Stomach (tissue), 9 donors: ENCODE data around the gene BCAP31. TPM values are rescaled to one million over a fixed set of nuclear protein-coding genes. Genes with fewer than 3 reads are reported as not detected.

Experiments
- DNase-seq, 2 donors: peaks; one replicate each; pipeline versions ENCODE4 v3.0.0 to v3.0.0-alpha.2; 2013 to 2019
- H3K27ac ChIP-seq, 5 donors: fragments of 200-600 bp in 4 of 5; sonication (generic) in 4 of 5; one replicate each; pipeline ENCODE4 v1.5.1; 2013 to 2019; ENCODE audit warnings: mild to moderate bottlenecking in 1 of 5, moderate library complexity in 1 of 5
- H3K27me3 ChIP-seq, 3 donors: fragments of 200-600 bp; sonication (generic); one replicate each; pipeline ENCODE4 v1.5.1; 2017 to 2019; ENCODE audit warnings: mixed run types in 1 of 3
- H3K36me3 ChIP-seq, 4 donors: fragments of 200-600 bp; sonication (generic); 1 replicate in 3 of 4; 2 replicates in 1 of 4; pipeline ENCODE4 v1.5.1; 2016 to 2019
- H3K4me1 ChIP-seq, 4 donors: fragments of 200-600 bp; sonication (generic); one replicate each; pipeline ENCODE4 v1.5.1; 2016 to 2019
- H3K4me3 ChIP-seq, 4 donors: fragments of 200-600 bp; sonication (generic) in 3 of 4; one replicate each; pipeline ENCODE4 v1.5.1; 2016 to 2019; ENCODE audit warnings: mild to moderate bottlenecking in 1 of 4
- H3K9me3 ChIP-seq, 4 donors: fragments of 200-600 bp; sonication (generic); one replicate each; pipeline ENCODE4 v1.5.1; 2016 to 2019
- EP300 ChIP-seq: sonication (generic); formaldehyde crosslinking; IDR thresholded peaks from one replicate; pipeline ENCODE4 v1.6.1; 2017; ENCODE audit warnings: antibody characterized with exemption
- POLR2A ChIP-seq, 4 donors: fragments of 450-650 bp; IDR thresholded peaks; one replicate each; pipeline ENCODE4 v1.6.1; 2016; ENCODE audit warnings: antibody characterized with exemption in 4 of 4, control low read depth in 2 of 4, mild to moderate bottlenecking in 1 of 4, moderate library complexity in 1 of 4
- POLR2AphosphoS5 ChIP-seq, 3 donors: sonication (generic); formaldehyde crosslinking; IDR thresholded peaks; one replicate each; pipeline ENCODE4 v1.6.1; 2016; ENCODE audit warnings: antibody characterized with exemption in 3 of 3
- WGBS, 5 donors: extraction: QIAGEN DNeasy Blood & Tissue Kit in 3 of 5; methylation state at CpG; one replicate each; pipeline versions ENCODE4 v1.1.5 to v1.1.7; 2013 to 2018; 5-methylcytosine and 5-hydroxymethylcytosine counted together
- intact Hi-C: fragments of 100-400 bp; cut with DNase I; formaldehyde crosslinking; loops from one replicate; pipeline ENCODE4 v1.15.1; 2023; ENCODE audit warnings: low total_unique reads
- polyA plus RNA-seq, 3 donors: library from polyadenylated mRNA; stranded (reverse); fragments of 200-250 nt; gene quantifications; one replicate each; pipeline ENCODE4 v1.2.3, GENCODE V29; 2013
- total RNA-seq, 5 donors: library from RNA; depleted of rRNA; stranded (reverse); fragments of >200 nt; gene quantifications; one replicate each; pipeline versions ENCODE4 v1.1.0 to v1.2.3, GENCODE V29; 2014 to 2016
- TF ChIP-seq, protein P1 (sequence below), 7 experiments: fragments of 450-650 bp in 4 of 7; fragments of 200-600 bp in 3 of 7; sonication (generic) in 3 of 7; IDR thresholded peaks; one replicate each; pipeline ENCODE4 v1.5.1; 2016 to 2019; ENCODE audit warnings: antibody characterized with exemption in 7 of 7, control low read depth in 2 of 7, mild to moderate bottlenecking in 1 of 7
- donor health status: healthy with polysubstance abuse.
- donor health status: Bipolar disorder and iron deficiency.
- donor health status: healthy.

Gene BCAP31
- total and polyA plus RNA-seq, 8 donors, result 0.58 to 156 (median 82.0) TPM

- peak overlapping the region; percentile 9 to 72 (median 31) for H3K4me3 ChIP-seq
- H3K27ac ChIP-seq, result peak overlapping the region; percentile 72 to 91 (median 88)
- no peak for TF ChIP-seq POLR2AphosphoS5 (IDR thresholded peaks at IDR 0.05)
- TF ChIP-seq EP300, result no peak
- TF ChIP-seq, protein P1, sequence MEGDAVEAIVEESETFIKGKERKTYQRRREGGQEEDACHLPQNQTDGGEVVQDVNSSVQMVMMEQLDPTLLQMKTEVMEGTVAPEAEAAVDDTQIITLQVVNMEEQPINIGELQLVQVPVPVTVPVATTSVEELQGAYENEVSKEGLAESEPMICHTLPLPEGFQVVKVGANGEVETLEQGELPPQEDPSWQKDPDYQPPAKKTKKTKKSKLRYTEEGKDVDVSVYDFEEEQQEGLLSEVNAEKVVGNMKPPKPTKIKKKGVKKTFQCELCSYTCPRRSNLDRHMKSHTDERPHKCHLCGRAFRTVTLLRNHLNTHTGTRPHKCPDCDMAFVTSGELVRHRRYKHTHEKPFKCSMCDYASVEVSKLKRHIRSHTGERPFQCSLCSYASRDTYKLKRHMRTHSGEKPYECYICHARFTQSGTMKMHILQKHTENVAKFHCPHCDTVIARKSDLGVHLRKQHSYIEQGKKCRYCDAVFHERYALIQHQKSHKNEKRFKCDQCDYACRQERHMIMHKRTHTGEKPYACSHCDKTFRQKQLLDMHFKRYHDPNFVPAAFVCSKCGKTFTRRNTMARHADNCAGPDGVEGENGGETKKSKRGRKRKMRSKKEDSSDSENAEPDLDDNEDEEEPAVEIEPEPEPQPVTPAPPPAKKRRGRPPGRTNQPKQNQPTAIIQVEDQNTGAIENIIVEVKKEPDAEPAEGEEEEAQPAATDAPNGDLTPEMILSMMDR (IDR thresholded peaks at IDR 0.05), result no peak
- no peak for TF ChIP-seq POLR2A (IDR thresholded peaks at IDR 0.05)
- no peaks in the 10 kb centered on the region for H3K27me3 ChIP-seq
- intact Hi-C loops, result no loop called here
- H3K4me1 ChIP-seq, result peaks cover 46 to 59% (median 54%) of the 10 kb centered on the region in 4 donors
- peaks cover 0 to 15% (median 6%) of the 10 kb centered on the region in 4 donors for H3K36me3 ChIP-seq
- 0 to 40% (median 14%) methylated on average over 2 to 34 of the region's 35 CpGs for WGBS, 5 donors
- DNase-seq, result peak; percentile 55 to 77
- peaks cover 0 to 25% (median 7%) of the 10 kb centered on the region in 4 donors for H3K9me3 ChIP-seq
Measured at GRCh38 chrX:153726286-153727122, 2.3 kb upstream of the BCAP31 start.

DNA sequence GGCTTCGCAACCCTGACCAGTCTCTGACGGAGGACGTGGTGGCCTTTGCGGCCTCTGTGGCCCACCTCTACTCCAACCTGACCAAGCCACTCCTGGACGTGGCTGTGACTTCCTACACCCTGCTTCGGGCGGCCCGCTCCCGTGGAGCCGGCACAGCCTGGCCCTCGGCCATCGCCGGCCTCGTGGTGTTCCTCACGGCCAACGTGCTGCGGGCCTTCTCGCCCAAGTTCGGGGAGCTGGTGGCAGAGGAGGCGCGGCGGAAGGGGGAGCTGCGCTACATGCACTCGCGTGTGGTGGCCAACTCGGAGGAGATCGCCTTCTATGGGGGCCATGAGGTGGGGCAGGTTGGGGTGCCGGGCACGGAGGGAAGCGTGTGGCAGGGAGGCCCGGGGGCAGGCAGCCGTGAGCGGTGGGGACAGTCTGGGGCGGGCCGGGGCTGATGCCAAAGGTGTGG lies 1.7 kb upstream of the BCAP31 start:
- Histone ChIP-seq H3K9me3 (peaks cover 0 to 21% (median 7%) of the 10 kb centered on the region in 4 donors), H3K27ac (peak overlapping the region; percentile 72 to 91 (median 88)), H3K36me3 (peaks cover 0 to 14% (median 6%) of the 10 kb centered on the region in 4 donors), H3K4me3 (peak overlapping the region; percentile 9 to 72 (median 31)), H3K27me3 (peaks cover 0 to under 1% (median 0%) of the 10 kb centered on the region in 3 donors), H3K4me1 (peaks cover 46 to 59% (median 54%) of the 10 kb centered on the region in 4 donors)
- TF ChIP-seq EP300 (no peak), POLR2A (IDR thresholded peaks at IDR 0.05) (no peak)
- WGBS, 5 donors, result 45 to 88% (median 77%) methylated on average over 8 to 35 of the region's 35 CpGs
- intact Hi-C loops, result no loop called here
- no peak for DNase-seq

GRCh38 chrX:153725039-153725831 lies 1.0 kb upstream of the BCAP31 start:
- intact Hi-C loops, result no loop called here
- Histone ChIP-seq H3K27ac (peak overlapping the region; percentile 80 to 91 (median 88)), H3K27me3 (peaks cover 0 to 5% (median 0%) of the 10 kb centered on the region in 3 donors), H3K9me3 (peaks cover 0 to 18% (median 7%) of the 10 kb centered on the region in 4 donors), H3K36me3 (peaks cover under 1 to 20% (median 12%) of the 10 kb centered on the region in 4 donors), H3K4me3 (peak overlapping the region; percentile 58 to 74 (median 70)), H3K4me1 (peaks cover 46 to 59% (median 54%) of the 10 kb centered on the region in 4 donors)
- no peak for DNase-seq
- TF ChIP-seq, protein P1 (IDR thresholded peaks at IDR 0.05), result no peak
- TF ChIP-seq POLR2A (IDR thresholded peaks at IDR 0.05), result no peak
- no peak for TF ChIP-seq EP300
- TF ChIP-seq POLR2AphosphoS5 (IDR thresholded peaks at IDR 0.05), result no peak
- WGBS, 5 donors, result 71 to 84% (median 80%) methylated on average over 16 to 55 of the region's 55 CpGs

DNA sequence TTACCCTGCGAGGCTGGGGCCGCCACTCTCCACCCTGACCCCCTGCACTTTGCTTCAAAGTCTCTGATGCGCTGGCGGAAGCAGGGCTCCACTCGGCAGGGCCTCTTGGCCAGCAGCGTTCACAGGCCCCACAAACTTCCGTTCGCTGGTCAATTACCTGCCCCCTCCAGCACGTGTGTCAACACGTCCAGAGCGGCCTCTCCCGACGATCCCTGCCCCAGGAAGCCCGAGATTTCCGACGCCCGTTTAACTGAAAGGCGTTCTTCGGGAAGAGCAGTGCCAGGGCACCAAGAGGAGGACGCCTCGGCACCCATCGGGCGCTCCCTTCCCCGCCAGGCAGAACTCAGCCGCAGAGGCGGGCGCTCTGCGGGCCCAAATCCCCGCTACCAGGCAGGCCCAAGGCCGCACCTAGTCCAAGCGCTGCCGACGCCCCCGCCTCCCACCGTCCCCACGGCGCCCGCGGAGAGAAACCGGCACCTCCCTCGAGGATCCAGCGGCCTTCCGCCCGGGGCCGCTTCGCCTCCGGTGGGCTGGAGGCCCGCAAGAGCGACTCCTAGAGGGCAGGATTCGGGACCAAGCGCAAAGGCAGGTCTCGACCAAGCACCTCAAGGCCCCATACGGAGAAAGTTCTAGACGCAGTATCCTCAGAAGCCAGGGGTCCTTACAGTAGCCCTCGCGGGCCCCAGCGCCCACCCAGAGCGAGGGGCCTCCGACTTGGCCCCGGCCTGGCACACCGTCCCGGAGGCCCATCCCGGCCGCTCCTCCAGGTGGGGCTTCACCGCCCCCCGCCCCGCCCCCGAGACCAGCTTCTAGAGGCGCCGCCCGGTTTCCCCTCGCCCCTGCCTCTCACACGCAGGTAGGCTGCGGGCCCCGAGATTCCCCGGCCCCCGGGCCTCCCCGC lies 586 bp downstream of the BCAP31 start:
- peak; percentile 48 to 67 for DNase-seq
- H3K4me3 ChIP-seq, result peak overlapping the region; percentile 58 to 74 (median 70)
- H3K9me3 ChIP-seq, result peaks cover 0 to 15% (median 4%) of the 10 kb centered on the region in 4 donors
- H3K4me1 ChIP-seq, result peaks cover 46 to 64% (median 51%) of the 10 kb centered on the region in 4 donors
- H3K27ac ChIP-seq, result peak overlapping the region; percentile 80 to 91 (median 88)
- H3K27me3 ChIP-seq, result peaks cover 0 to 5% (median 0%) of the 10 kb centered on the region in 3 donors
- TF ChIP-seq, protein P1 (IDR thresholded peaks at IDR 0.05), result no peak
- TF ChIP-seq EP300, result no peak
- TF ChIP-seq POLR2A (IDR thresholded peaks at IDR 0.05), result no peak
- WGBS, 5 donors, result 0 to 40% (median 2%) methylated on average over 6 to 78 of the region's 78 CpGs
- intact Hi-C loops, result no loop called here
- H3K36me3 ChIP-seq, result peaks cover 5 to 26% (median 23%) of the 10 kb centered on the region in 4 donors
